Mesendoderm (in vitro differentiated cells): ENCODE data around the gene ARHGEF17.

Experiments
- DNase-seq: peaks from one replicate; pipeline ENCODE4 v3.0.0; 2013
- H2AK5ac ChIP-seq: 2 replicates; pipeline ENCODE4 v1.6.1; 2013; ENCODE audit warnings: low read length, inconsistent platforms
- H2BK120ac ChIP-seq: 2 replicates; pipeline ENCODE4 v1.6.1; 2013; ENCODE audit warnings: low read depth, mild to moderate bottlenecking, low read length, moderate library complexity, mixed read lengths
- H2BK15ac ChIP-seq: replicated peaks from 2 replicates; pipeline ENCODE4 v1.6.1; 2013; ENCODE audit warnings: low read depth, mild to moderate bottlenecking, moderate library complexity
- H2BK5ac ChIP-seq: 2 replicates; pipeline ENCODE4 v1.6.1; 2013; ENCODE audit warnings: low read length, inconsistent platforms
- H3K18ac ChIP-seq: 2 replicates; pipeline ENCODE4 v1.6.1; 2013; ENCODE audit warnings: mild to moderate bottlenecking, low read length, mixed read lengths
- H3K23ac ChIP-seq: one replicate; pipeline ENCODE4 v1.6.1; 2013; ENCODE audit warnings: low read length
- H3K27ac ChIP-seq: 2 replicates; pipeline ENCODE4 v1.5.1; 2013; ENCODE audit warnings: low read depth, mild to moderate bottlenecking, inconsistent platforms, low read length, moderate library complexity
- H3K27me3 ChIP-seq: 2 replicates; pipeline ENCODE4 v1.6.1; 2013; ENCODE audit warnings: low read length, control low read depth, mild to moderate bottlenecking, inconsistent platforms; ENCODE audit not compliant: insufficient read depth, poor library complexity
- H3K36me3 ChIP-seq: 2 replicates; pipeline ENCODE4 v1.6.1; 2013; ENCODE audit warnings: low read length, inconsistent platforms; ENCODE audit not compliant: control insufficient read depth, insufficient read depth
- H3K4ac ChIP-seq: one replicate; pipeline ENCODE4 v1.6.1; 2013; ENCODE audit warnings: low read depth, mild to moderate bottlenecking, low read length, moderate library complexity
- H3K4me1 ChIP-seq: 2 replicates; pipeline ENCODE4 v1.6.1; 2013; ENCODE audit warnings: low read depth, low read length, inconsistent platforms; ENCODE audit not compliant: control insufficient read depth
- H3K4me2 ChIP-seq: 2 replicates; pipeline ENCODE4 v1.6.1; 2013; ENCODE audit warnings: low read length
- H3K4me3 ChIP-seq: 2 replicates; pipeline ENCODE4 v1.5.1; 2013; ENCODE audit warnings: mild to moderate bottlenecking, low read length
- H3K56ac ChIP-seq: one replicate; pipeline ENCODE4 v1.6.1; 2013; ENCODE audit warnings: low read length
- H3K79me1 ChIP-seq: 2 replicates; pipeline ENCODE4 v1.6.1; 2013; ENCODE audit warnings: low read length, inconsistent platforms
- H3K79me2 ChIP-seq: 2 replicates; pipeline ENCODE4 v1.6.1; 2013; ENCODE audit warnings: mild to moderate bottlenecking, low read length; ENCODE audit not compliant: control insufficient read depth, insufficient read depth
- H3K9ac ChIP-seq: 2 replicates; pipeline ENCODE4 v1.6.1; 2013; ENCODE audit warnings: low read length, inconsistent platforms
- H4K5ac ChIP-seq: one replicate; pipeline ENCODE4 v1.6.1; 2013; ENCODE audit warnings: low read length
- H4K8ac ChIP-seq: one replicate; pipeline ENCODE4 v1.6.1; 2013; ENCODE audit warnings: low read depth, mild to moderate bottlenecking, control low read depth, low read length, moderate library complexity
- WGBS: extraction: QIAGEN DNeasy Blood & Tissue Kit; methylation state at CpG from one replicate; pipeline ENCODE4 v1.1.7; 2013; ENCODE audit warnings: low lambda C conversion rate, missing lambda C conversion rate; ENCODE audit not compliant: insufficient coverage; ENCODE audit errors: extremely low coverage; 5-methylcytosine and 5-hydroxymethylcytosine counted together

ARHGEF17 gene

GRCh38 chr11:73318501-73319011, 10.5 kb downstream of the ARHGEF17 start:
- no peak overlapping the region for H2BK5ac ChIP-seq
- H3K79me1 ChIP-seq: peaks cover 9% of the 10 kb centered on the region
- no peak for DNase-seq
- no peak overlapping the region for H4K5ac ChIP-seq
- H2BK15ac ChIP-seq: no peak overlapping the region
- H3K56ac ChIP-seq: no peak overlapping the region
- H3K27me3 ChIP-seq: no peaks in the 10 kb centered on the region
- peaks cover 13% of the 10 kb centered on the region for H3K4me1 ChIP-seq
- H3K79me2 ChIP-seq: no peaks in the 10 kb centered on the region
- no peak overlapping the region for H3K18ac ChIP-seq
- no peak overlapping the region for H3K4me3 ChIP-seq
- H3K4ac ChIP-seq: no peak overlapping the region
- no peak overlapping the region for H3K27ac ChIP-seq
- no CpG with 5 or more reads among the region's 8 CpGs for WGBS
- H3K4me2 ChIP-seq: no peak overlapping the region
- no peaks in the 10 kb centered on the region for H3K36me3 ChIP-seq
- H3K9ac ChIP-seq: no peak overlapping the region
- H2BK120ac ChIP-seq: no peak overlapping the region
- H3K23ac ChIP-seq: no peak overlapping the region
- H4K8ac ChIP-seq: no peak overlapping the region
- H2AK5ac ChIP-seq: no peak overlapping the region

GRCh38 chr11:73320763-73321603, 12.9 kb downstream of the ARHGEF17 start:
- H3K4me1 ChIP-seq: peaks cover 8% of the 10 kb centered on the region
- no peak overlapping the region for H4K8ac ChIP-seq
- H3K27me3 ChIP-seq: no peaks in the 10 kb centered on the region
- no peak overlapping the region for H2AK5ac ChIP-seq
- no peak overlapping the region for H3K27ac ChIP-seq
- H3K4me2 ChIP-seq: no peak overlapping the region
- no peak overlapping the region for H2BK5ac ChIP-seq
- DNase-seq: no peak
- H3K79me2 ChIP-seq: no peaks in the 10 kb centered on the region
- no peak overlapping the region for H2BK120ac ChIP-seq
- H3K56ac ChIP-seq: no peak overlapping the region
- H3K18ac ChIP-seq: no peak overlapping the region
- no peak overlapping the region for H3K4me3 ChIP-seq
- no peak overlapping the region for H4K5ac ChIP-seq
- H2BK15ac ChIP-seq: no peak overlapping the region
- H3K36me3 ChIP-seq: no peaks in the 10 kb centered on the region
- no CpG with 5 or more reads among the region's 10 CpGs for WGBS
- H3K9ac ChIP-seq: no peak overlapping the region
- no peak overlapping the region for H3K4ac ChIP-seq
- no peak overlapping the region for H3K23ac ChIP-seq
- H3K79me1 ChIP-seq: peaks cover 9% of the 10 kb centered on the region

- no peaks in the 10 kb centered on the region for H3K79me2 ChIP-seq
- peak overlapping the region; percentile 17 for H3K9ac ChIP-seq
- H2BK15ac ChIP-seq: no peak overlapping the region
- H3K79me1 ChIP-seq: peaks cover 6% of the 10 kb centered on the region
- no peak overlapping the region for H3K18ac ChIP-seq
- no peaks in the 10 kb centered on the region for H3K36me3 ChIP-seq
- H3K23ac ChIP-seq: no peak overlapping the region
- WGBS: no CpG with 5 or more reads among the region's 10 CpGs
- no peak for DNase-seq
- no peak overlapping the region for H2BK120ac ChIP-seq
- no peak overlapping the region for H2BK5ac ChIP-seq
- H4K8ac ChIP-seq: no peak overlapping the region
- H3K4me1 ChIP-seq: peaks cover 8% of the 10 kb centered on the region
- H3K27me3 ChIP-seq: no peaks in the 10 kb centered on the region
- H3K4me3 ChIP-seq: no peak overlapping the region
- no peak overlapping the region for H2AK5ac ChIP-seq
- H3K4me2 ChIP-seq: no peak overlapping the region
- H3K4ac ChIP-seq: no peak overlapping the region
- no peak overlapping the region for H3K56ac ChIP-seq
- H3K27ac ChIP-seq: no peak overlapping the region
- H4K5ac ChIP-seq: no peak overlapping the region
Observed at GRCh38 chr11:73321604-73322381, 13.7 kb downstream of the ARHGEF17 start.

- no peak overlapping the region for H3K18ac ChIP-seq
- H2BK120ac ChIP-seq: no peak overlapping the region
- H3K27ac ChIP-seq: peak overlapping the region; percentile 10
- no peak overlapping the region for H3K4me3 ChIP-seq
- no peak overlapping the region for H2BK5ac ChIP-seq
- H3K4me1 ChIP-seq: peaks cover 8% of the 10 kb centered on the region
- no peak overlapping the region for H4K5ac ChIP-seq
- H2AK5ac ChIP-seq: no peak overlapping the region
- peak overlapping the region; percentile 62 for H3K56ac ChIP-seq
- no peak overlapping the region for H3K9ac ChIP-seq
- H3K4ac ChIP-seq: no peak overlapping the region
- H3K4me2 ChIP-seq: no peak overlapping the region
- no peaks in the 10 kb centered on the region for H3K79me2 ChIP-seq
- no peak overlapping the region for H2BK15ac ChIP-seq
- H3K27me3 ChIP-seq: no peaks in the 10 kb centered on the region
- H3K36me3 ChIP-seq: no peaks in the 10 kb centered on the region
- H3K79me1 ChIP-seq: peaks cover 6% of the 10 kb centered on the region
- no CpG with 5 or more reads among the region's 7 CpGs for WGBS
- no peak overlapping the region for H4K8ac ChIP-seq
- no peak overlapping the region for H3K23ac ChIP-seq
- DNase-seq: no peak
Observed at GRCh38 chr11:73322382-73323306, 14.6 kb downstream of the ARHGEF17 start.

GRCh38 chr11:73323464-73323863, 15.4 kb downstream of the ARHGEF17 start:
- no peak overlapping the region for H4K5ac ChIP-seq
- peak; percentile 89 for DNase-seq
- peak overlapping the region; percentile 35 for H3K27ac ChIP-seq
- H4K8ac ChIP-seq: no peak overlapping the region
- no peak overlapping the region for H2BK15ac ChIP-seq
- no CpG with 5 or more reads among the region's 14 CpGs for WGBS
- H3K79me2 ChIP-seq: no peaks in the 10 kb centered on the region
- no peaks in the 10 kb centered on the region for H3K27me3 ChIP-seq
- H3K4me2 ChIP-seq: no peak overlapping the region
- no peak overlapping the region for H2BK120ac ChIP-seq
- H3K79me1 ChIP-seq: peaks cover 4% of the 10 kb centered on the region
- H3K4me1 ChIP-seq: peaks cover 8% of the 10 kb centered on the region
- H3K9ac ChIP-seq: peak overlapping the region; percentile 11
- H3K36me3 ChIP-seq: no peaks in the 10 kb centered on the region
- H3K23ac ChIP-seq: no peak overlapping the region
- no peak overlapping the region for H3K4ac ChIP-seq
- H3K4me3 ChIP-seq: no peak overlapping the region
- peak overlapping the region; percentile 51 for H3K56ac ChIP-seq
- no peak overlapping the region for H2BK5ac ChIP-seq
- no peak overlapping the region for H3K18ac ChIP-seq
- no peak overlapping the region for H2AK5ac ChIP-seq
